ENCODE measurements around the gene PFN2. TPM values are rescaled to one million over a fixed set of nuclear protein-coding genes. Genes with fewer than 3 reads are reported as not detected.
"Not testable (repeated sequence)": the region's sequence is repeated elsewhere in the genome, so short reads cannot be mapped to it uniquely, and the experiment has no call there.

Gene PFN2
- total RNA-seq, 1 donor from 2014 or later = 91.9 TPM

- DNase-seq = no peak
Measured at GRCh38 chr3:149968216-149968615, 2.5 kb downstream of the PFN2 start.

- DNase-seq = peak; percentile 50
Measured at GRCh38 chr3:149967086-149967685, 3.5 kb downstream of the PFN2 start.

GRCh38 chr3:149965278-149965677 lies 5.4 kb downstream of the PFN2 start:
- no peak for DNase-seq

GRCh38 chr3:149964291-149964690 lies 6.4 kb downstream of the PFN2 start:
- no peak for DNase-seq

- DNase-seq = no peak
Measured at GRCh38 chr3:149963485-149963884, 7.2 kb downstream of the PFN2 start.

GRCh38 chr3:149959443-149959842 lies 11.3 kb downstream of the PFN2 start:
- DNase-seq = no peak

- no peak for DNase-seq
Measured at GRCh38 chr3:149958171-149958796, 12.4 kb downstream of the PFN2 start.

GRCh38 chr3:149957361-149958125 lies 13.2 kb downstream of the PFN2 start:
- DNase-seq = no peak

GRCh38 chr3:149955449-149955848 lies 15.2 kb downstream of the PFN2 start:
- DNase-seq = no peak

GRCh38 chr3:149954812-149955211 lies 15.9 kb downstream of the PFN2 start:
- peak; percentile 63 for DNase-seq

GRCh38 chr3:149949181-149949580 lies 21.5 kb downstream of the PFN2 start:
- no peak for DNase-seq

- no peak for DNase-seq
Measured at GRCh38 chr3:149947231-149947630, 23.5 kb downstream of the PFN2 start.

- not testable (repeated sequence) for DNase-seq
Measured at GRCh38 chr3:149943966-149944365, 26.7 kb downstream of the PFN2 start.

GRCh38 chr3:149942409-149942808 lies 28.3 kb downstream of the PFN2 start:
- no peak for DNase-seq

- no peak for DNase-seq
Measured at GRCh38 chr3:149941946-149942345, 28.7 kb downstream of the PFN2 start.

- DNase-seq = no peak
Measured at GRCh38 chr3:149941186-149941585, 29.5 kb downstream of the PFN2 start.

GRCh38 chr3:149938392-149939055 lies 32.2 kb downstream of the PFN2 start:
- not testable (repeated sequence) for DNase-seq

- no peak for DNase-seq
Measured at GRCh38 chr3:149936812-149937230, 33.9 kb downstream of the PFN2 start.

GRCh38 chr3:149934524-149934923 lies 36.2 kb downstream of the PFN2 start:
- DNase-seq = no peak

GRCh38 chr3:149933858-149934257 lies 36.8 kb downstream of the PFN2 start:
- DNase-seq = no peak

- DNase-seq = no peak
Measured at GRCh38 chr3:149933008-149933407, 37.7 kb downstream of the PFN2 start.

- DNase-seq = no peak
Measured at GRCh38 chr3:149920119-149920518, 50.6 kb downstream of the PFN2 start.

- DNase-seq = no peak
Measured at GRCh38 chr3:149919509-149919908, 51.2 kb downstream of the PFN2 start.
